Cardiac muscle cell (in vitro differentiated cells and primary cell): ENCODE measurements around the gene SLC36A2. TPM values are rescaled to one million over a fixed set of nuclear protein-coding genes. Genes with fewer than 3 reads are reported as not detected.

Experiments used
- DNase-seq, 2 donors: peaks; one replicate each; pipeline versions ENCODE4 v3.0.0 to v3.0.0-alpha.2; 2010 to 2017; ENCODE audit warnings: low read depth in 1 of 2, low spot score in 1 of 2
- H3K27ac ChIP-seq: fragments of 200-600 bp; sonication (generic); 2 replicates; pipeline ENCODE4 v1.5.1; 2016
- H3K27me3 ChIP-seq: fragments of 200-600 bp; sonication (generic); 2 replicates; pipeline ENCODE4 v1.6.0; 2016; ENCODE audit warnings: control low read depth
- H3K36me3 ChIP-seq: fragments of 200-600 bp; sonication (generic); 2 replicates; pipeline ENCODE4 v1.5.1; 2016; ENCODE audit warnings: control low read depth
- H3K4me1 ChIP-seq: fragments of 200-600 bp; sonication (generic); 2 replicates; pipeline ENCODE4 v1.8.1; 2017; ENCODE audit warnings: low read depth, mild to moderate bottlenecking, mixed run types
- H3K4me3 ChIP-seq: fragments of 200-600 bp; sonication (generic); 2 replicates; pipeline ENCODE4 v1.5.1; 2016; ENCODE audit warnings: mild to moderate bottlenecking
- H3K9me3 ChIP-seq: fragments of 200-600 bp; sonication (generic); 2 replicates; pipeline ENCODE4 v1.5.1; 2017; ENCODE audit warnings: low read depth, mild to moderate bottlenecking, control low read depth
- CTCF ChIP-seq: IDR thresholded peaks from 2 replicates; pipeline ENCODE4 v1.5.1; 2012; ENCODE audit warnings: low read depth, mild to moderate bottlenecking, low read length
- polyA plus RNA-seq: library from polyadenylated mRNA; unstranded; fragments of >200 nt; fragmentation: Nextera tagmentation; extraction: Ambion mirVana; gene quantifications from 2 replicates; pipeline ENCODE4 v1.2.1, GENCODE V29; 2016
- total RNA-seq: library from RNA; depleted of rRNA; stranded (reverse); fragments of >200 nt; gene quantifications from 2 replicates; pipeline ENCODE4 v1.2.3, GENCODE V29; 2016

SLC36A2 gene
- total and polyA plus RNA-seq, 2 experiments from 2014 or later = not detected

- Histone ChIP-seq H3K36me3 (no peaks in the 10 kb centered on the region), H3K4me1 (no peaks in the 10 kb centered on the region), H3K4me3 (no peak overlapping the region), H3K27ac (no peak overlapping the region), H3K27me3 (no peaks in the 10 kb centered on the region), H3K9me3 (no peaks in the 10 kb centered on the region)
- peak in 1 of 2 donors; percentile 38 for DNase-seq
- no peak for TF ChIP-seq CTCF
Observed at GRCh38 chr5:151295138-151295537, 52.2 kb downstream of the SLC36A2 start.

- no peak for TF ChIP-seq CTCF
- Histone ChIP-seq H3K27me3 (no peaks in the 10 kb centered on the region), H3K4me3 (no peak overlapping the region), H3K36me3 (no peaks in the 10 kb centered on the region), H3K27ac (no peak overlapping the region), H3K4me1 (no peaks in the 10 kb centered on the region), H3K9me3 (no peaks in the 10 kb centered on the region)
- DNase-seq = no peak
Observed at GRCh38 chr5:151293624-151294023, 53.7 kb downstream of the SLC36A2 start.

GRCh38 chr5:151288180-151288579, 59.2 kb downstream of the SLC36A2 start:
- H3K36me3 ChIP-seq = no peaks in the 10 kb centered on the region
- H3K27ac ChIP-seq = no peak overlapping the region
- H3K9me3 ChIP-seq = no peaks in the 10 kb centered on the region
- H3K4me1 ChIP-seq = no peaks in the 10 kb centered on the region
- no peaks in the 10 kb centered on the region for H3K27me3 ChIP-seq
- TF ChIP-seq CTCF = no peak
- no peak overlapping the region for H3K4me3 ChIP-seq
- no peak for DNase-seq

DNA sequence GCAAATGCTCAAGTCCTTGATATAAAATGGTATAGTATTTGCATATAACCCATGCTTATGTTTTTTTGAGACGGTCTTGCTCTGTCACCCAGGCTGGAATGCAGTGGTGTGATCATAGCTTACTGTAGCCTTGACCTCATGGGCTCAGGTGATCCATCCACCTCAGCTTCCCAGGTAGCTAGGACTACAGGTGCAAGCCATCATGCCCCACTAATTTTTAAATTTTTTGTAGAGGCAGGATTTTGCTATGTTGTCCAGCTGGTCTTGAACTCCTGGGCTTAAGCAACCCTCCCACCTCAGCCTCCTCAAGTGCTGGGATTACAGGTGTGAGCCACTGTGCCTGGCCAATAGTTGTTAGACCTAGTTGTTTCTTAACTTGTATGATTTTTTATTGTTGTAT, 61.1 kb downstream of the SLC36A2 start:
- H3K27me3 ChIP-seq = no peaks in the 10 kb centered on the region
- no peaks in the 10 kb centered on the region for H3K9me3 ChIP-seq
- no peaks in the 10 kb centered on the region for H3K36me3 ChIP-seq
- no peak for TF ChIP-seq CTCF
- H3K27ac ChIP-seq = no peak overlapping the region
- H3K4me1 ChIP-seq = no peaks in the 10 kb centered on the region
- no peak for DNase-seq
- H3K4me3 ChIP-seq = no peak overlapping the region

DNA sequence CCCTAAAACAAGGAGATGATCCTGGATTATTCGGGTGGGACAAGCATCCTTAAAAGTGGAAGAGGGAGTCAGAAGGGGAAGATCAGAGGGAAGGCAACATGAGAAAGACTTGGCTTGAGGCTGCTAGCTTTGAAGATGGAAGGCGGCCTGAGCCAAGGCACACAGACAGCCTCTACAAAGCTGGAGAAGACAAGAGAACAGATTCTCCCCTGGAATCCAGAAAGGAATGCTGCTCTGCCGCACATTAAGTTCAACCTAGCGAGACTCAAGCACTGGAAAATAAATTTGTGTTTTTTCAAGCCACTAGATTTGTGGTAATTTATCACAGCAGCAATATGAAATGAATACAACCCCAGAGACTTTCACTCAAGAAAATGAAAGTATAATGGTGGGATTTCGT, 61.7 kb downstream of the SLC36A2 start:
- Histone ChIP-seq H3K4me3 (no peak overlapping the region), H3K9me3 (no peaks in the 10 kb centered on the region), H3K36me3 (no peaks in the 10 kb centered on the region), H3K27me3 (no peaks in the 10 kb centered on the region), H3K4me1 (no peaks in the 10 kb centered on the region), H3K27ac (no peak overlapping the region)
- no peak for TF ChIP-seq CTCF
- DNase-seq = no peak

- Histone ChIP-seq H3K36me3 (no peaks in the 10 kb centered on the region), H3K4me3 (no peak overlapping the region), H3K4me1 (no peaks in the 10 kb centered on the region), H3K27me3 (no peaks in the 10 kb centered on the region), H3K9me3 (no peaks in the 10 kb centered on the region), H3K27ac (no peak overlapping the region)
- no peak for DNase-seq
- TF ChIP-seq CTCF = peak; percentile 15
Observed at GRCh38 chr5:151284392-151284967, 62.9 kb downstream of the SLC36A2 start.
